GM10248 (cell line): ENCODE results near the gene CHST1.

Experiments
- CTCF ChIA-PET: fragments of 300-600 bp; sonication (Branson Sonifier 250); formaldehyde crosslinking; extraction: SDS; loops from one replicate; lab custom pipeline; 2021; ENCODE audit warnings: antibody characterized with exemption; lab: Yijun Ruan, JAX
- POLR2A ChIA-PET: fragments of 350-650 bp; sonication (Branson Sonifier 250); formaldehyde crosslinking; extraction: SDS; loops from one replicate; lab custom pipeline; 2020; ENCODE audit warnings: antibody characterized with exemption; lab: Yijun Ruan, JAX
- DNase-seq: peaks from one replicate; pipeline ENCODE4 v3.0.0; 2012; ENCODE audit errors: extremely low spot score
- TF ChIP-seq, protein P1 (sequence below): IDR thresholded peaks from 2 replicates; pipeline ENCODE4 v1.5.1; 2012; ENCODE audit warnings: mild to moderate bottlenecking, low read depth; ENCODE audit errors: extremely low read depth, missing control alignments, control extremely low read depth

CHST1 gene

DNA sequence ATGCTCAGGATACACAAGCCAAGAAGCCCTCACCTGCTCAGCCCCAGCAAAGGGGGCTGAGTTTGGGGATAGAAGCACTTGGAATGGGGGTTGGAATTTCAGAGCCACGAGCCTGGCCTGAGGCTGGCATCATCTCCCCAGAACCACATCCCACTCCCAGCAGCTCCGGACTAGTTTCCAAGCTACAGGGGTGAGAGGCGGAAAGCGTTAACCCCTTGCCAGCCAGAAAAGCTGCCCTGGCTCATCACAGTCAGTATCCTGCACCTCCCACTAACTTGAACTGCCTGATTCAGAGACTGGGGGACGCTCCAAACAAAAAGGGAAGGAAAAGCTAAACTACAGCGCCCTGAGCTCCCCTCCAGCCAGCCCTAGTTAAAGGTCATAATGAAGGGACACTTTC lies 19.0 kb upstream of the CHST1 start:
- CTCF ChIA-PET, result interaction anchor here (1.5 kb wide), 1 partner anchor 30 kb away, joined by 5 read pairs; no protein-coding TSS in a partner anchor
- DNase-seq, result no peak
- POLR2A ChIA-PET, result no interaction called here
- TF ChIP-seq, protein P1, sequence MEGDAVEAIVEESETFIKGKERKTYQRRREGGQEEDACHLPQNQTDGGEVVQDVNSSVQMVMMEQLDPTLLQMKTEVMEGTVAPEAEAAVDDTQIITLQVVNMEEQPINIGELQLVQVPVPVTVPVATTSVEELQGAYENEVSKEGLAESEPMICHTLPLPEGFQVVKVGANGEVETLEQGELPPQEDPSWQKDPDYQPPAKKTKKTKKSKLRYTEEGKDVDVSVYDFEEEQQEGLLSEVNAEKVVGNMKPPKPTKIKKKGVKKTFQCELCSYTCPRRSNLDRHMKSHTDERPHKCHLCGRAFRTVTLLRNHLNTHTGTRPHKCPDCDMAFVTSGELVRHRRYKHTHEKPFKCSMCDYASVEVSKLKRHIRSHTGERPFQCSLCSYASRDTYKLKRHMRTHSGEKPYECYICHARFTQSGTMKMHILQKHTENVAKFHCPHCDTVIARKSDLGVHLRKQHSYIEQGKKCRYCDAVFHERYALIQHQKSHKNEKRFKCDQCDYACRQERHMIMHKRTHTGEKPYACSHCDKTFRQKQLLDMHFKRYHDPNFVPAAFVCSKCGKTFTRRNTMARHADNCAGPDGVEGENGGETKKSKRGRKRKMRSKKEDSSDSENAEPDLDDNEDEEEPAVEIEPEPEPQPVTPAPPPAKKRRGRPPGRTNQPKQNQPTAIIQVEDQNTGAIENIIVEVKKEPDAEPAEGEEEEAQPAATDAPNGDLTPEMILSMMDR, result no peak

DNA sequence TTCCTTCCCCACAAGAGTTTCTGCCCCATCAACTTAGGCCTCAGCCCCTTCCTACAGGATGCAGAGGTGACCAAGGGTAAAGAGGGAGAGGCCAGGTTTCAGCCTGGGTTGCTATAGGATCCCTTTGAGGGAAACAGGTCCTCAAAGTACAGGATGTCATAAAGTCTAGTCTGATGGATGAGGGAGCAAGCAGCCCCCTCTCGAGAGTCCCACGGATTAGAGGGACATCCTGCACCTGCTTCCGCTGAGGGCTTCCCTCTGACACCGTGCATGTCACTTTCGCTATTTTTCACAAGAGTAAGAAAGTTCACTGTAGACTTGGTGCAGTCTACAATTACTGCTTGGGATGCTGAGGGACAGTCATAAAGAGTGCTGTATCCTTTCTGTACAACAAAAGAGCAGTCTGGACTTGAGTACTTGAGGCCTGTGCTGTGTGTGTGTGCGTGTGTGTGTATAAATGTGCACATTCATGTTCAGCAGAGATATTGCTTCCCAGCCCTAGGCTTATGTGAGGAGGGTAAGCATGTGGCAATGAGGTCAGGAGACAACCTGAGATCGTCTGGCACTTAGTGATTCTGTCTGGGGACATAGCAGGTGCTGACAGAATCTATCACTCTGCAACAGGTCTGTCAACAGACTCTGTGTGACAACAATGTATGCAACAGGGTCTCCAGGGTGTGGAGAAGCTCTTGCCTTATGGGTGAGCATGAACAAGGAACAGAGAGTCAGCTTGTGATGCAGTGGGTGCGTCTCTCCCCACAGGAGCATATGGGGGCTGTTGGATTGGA lies 18.0 kb upstream of the CHST1 start:
- CTCF ChIA-PET, result interaction anchor here (1.5 kb wide), 1 partner anchor 29 kb away, joined by 5 read pairs; no protein-coding TSS in a partner anchor
- POLR2A ChIA-PET, result no interaction called here
- DNase-seq, result no peak
- TF ChIP-seq, protein P1, result no peak

DNA sequence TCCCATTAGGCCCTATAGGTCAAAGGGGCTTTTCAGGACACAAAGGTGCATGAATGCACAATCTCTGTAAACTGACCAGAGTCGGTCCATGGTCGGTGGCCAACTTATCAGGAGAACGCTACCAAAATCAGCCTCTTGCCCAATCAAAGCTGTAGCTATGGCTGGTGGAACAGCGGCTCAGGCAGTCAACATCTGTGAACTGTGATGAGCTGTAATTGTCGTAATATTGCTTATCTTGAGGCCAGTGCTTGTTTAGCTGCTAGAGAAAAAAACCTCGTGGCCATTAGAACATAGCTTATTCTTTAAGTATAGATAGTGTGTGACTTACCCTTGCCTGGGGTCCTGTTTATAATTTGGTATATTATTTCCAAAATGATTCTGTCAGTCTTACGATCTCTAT lies 14.4 kb upstream of the CHST1 start:
- TF ChIP-seq, protein P1, result no peak
- CTCF ChIA-PET, result interaction anchor here (1.4 kb wide), 1 partner anchor 26 kb away, joined by 9 read pairs; no protein-coding TSS in a partner anchor
- no peak for DNase-seq
- POLR2A ChIA-PET, result no interaction called here

DNA sequence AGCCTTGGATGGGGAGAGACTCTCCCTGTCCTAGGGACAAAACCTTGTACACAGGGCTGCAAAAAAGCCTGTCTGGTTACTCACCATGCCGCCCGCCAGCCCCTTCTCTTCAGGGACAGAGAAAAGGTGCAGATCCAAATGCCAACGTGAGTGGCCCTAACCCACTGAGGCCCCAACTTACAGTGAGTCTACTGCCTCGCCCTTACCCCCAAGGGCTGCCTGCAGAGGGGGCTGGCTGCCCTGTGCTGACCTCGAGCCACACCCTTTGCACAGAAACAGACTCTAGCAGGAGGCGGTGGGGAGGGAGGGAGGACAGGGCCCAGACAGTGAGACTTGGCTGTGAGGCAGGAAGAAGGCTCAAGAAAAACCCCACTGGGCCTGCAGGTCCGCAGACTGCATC lies 13.6 kb upstream of the CHST1 start:
- DNase-seq, result no peak
- TF ChIP-seq, protein P1, result no peak
- CTCF ChIA-PET, result interaction anchor here (1.0 to 1.9 kb wide), 2 partner anchors 45 to 93 kb away, joined by 3 to 6 read pairs; no protein-coding TSS in a partner anchor
- POLR2A ChIA-PET, result interaction anchor here (0.6 kb wide), 1 partner anchor 1761 kb away, joined by 7 read pairs; no protein-coding TSS in a partner anchor

DNA sequence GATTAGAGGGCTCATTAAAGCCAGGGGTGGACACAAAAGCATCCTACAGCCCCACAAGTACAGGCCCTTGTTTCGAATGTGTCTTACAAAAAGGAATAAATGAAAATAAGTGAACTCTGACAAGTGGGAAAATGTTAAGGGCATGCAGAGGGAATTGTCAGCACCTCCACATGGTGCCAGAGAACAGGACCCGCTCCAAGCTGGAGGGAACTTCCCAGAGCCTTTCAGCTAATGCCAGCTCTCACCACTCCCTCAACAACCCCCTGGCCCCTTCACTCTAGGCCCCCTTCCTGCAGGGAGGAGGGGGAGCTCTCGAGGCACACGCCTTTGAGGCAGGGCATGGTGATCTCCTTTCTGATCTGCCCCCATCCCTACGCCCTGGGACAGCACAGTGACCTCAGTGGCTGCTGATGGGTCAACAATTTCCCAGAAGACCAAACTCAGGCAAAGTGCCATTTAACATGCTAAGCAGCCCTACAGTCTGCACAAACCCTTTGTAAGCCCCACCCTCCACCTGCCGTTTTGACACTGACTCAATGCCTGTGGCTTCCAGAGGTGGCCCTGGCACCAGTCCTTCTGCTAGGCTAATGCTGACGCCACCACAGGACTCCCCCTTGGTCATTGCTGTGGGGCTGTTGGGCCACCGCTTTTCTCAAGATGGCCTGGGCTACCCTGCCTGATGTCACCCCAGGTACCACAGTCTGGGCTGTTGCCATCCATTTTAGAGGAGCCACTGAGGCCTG lies 12.5 kb upstream of the CHST1 start:
- ChIA-PET POLR2A (interaction anchor here (0.6 kb wide), 1 partner anchor 1762 kb away, joined by 7 read pairs; no protein-coding TSS in a partner anchor), CTCF (interaction anchor here (1.0 to 2.8 kb wide), 3 partner anchors 20 to 94 kb away, joined by 3 to 6 read pairs (median 6); no protein-coding TSS in a partner anchor)
- no peak for DNase-seq
- TF ChIP-seq, protein P1, result no peak

DNA sequence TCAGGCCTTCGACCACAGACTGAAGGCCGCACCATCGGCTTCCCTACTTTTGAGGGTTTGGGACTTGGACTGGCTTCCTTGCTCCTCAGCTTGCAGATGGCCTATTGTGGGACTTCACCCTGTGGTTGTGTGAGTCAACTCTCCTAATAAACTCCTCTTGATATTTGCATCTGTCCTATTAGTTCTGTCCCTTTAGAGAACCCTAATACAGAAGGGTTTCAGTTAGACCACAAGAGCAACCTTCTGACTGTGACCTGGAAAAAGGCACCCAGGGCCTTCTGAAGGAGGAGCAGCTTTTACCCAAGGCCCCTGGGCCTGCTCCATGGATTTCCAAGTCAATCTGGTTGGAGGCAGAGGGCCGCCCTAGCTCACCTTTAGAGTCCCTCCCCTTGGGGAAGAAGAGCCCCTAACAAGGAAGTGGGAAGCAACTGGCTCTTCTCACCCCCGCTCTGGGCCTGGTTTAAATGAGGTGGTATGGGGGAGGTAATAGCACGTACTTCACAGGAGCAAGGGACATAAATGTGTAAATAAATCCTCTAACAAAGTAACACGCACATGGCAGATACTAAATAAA lies 11.2 kb upstream of the CHST1 start:
- TF ChIP-seq, protein P1, result no peak
- no peak for DNase-seq
- ChIA-PET CTCF (interaction anchor here (0.8 to 2.8 kb wide), 4 partner anchors 19 to 95 kb away, joined by 4 to 13 read pairs (median 6); no protein-coding TSS in a partner anchor), POLR2A (interaction anchor here (0.6 kb wide), 1 partner anchor 270 kb away, joined by 13 read pairs; no protein-coding TSS in a partner anchor)
